Measurements from ENCODE around the gene CNTN1. TPM values are rescaled to one million over a fixed set of nuclear protein-coding genes. Genes with fewer than 3 reads are reported as not detected.

CNTN1 gene
- polyA plus RNA-seq, 1 donor (not counting 4 experiments of a cell fraction or from before 2014, with no cell fraction given): 19.0 TPM

- DNase-seq (ENCODE audit: low read depth, low spot score) (no peak), FAIRE-seq (no peak)
- dilution Hi-C loops (cut with MboI; ENCODE audit: extremely low pct_ligation_motif_present, low sequenced_read_pairs): no loop called here
- no peaks in the 10 kb centered on the region for H3K79me2 ChIP-seq (ENCODE audit: control insufficient read depth, insufficient read depth, low read length)
- H3K27ac ChIP-seq (ENCODE audit: control insufficient read depth, insufficient read depth, low read length): no peak overlapping the region
- no peak overlapping the region for H2AFZ ChIP-seq (ENCODE audit: control insufficient read depth, low read length)
- no peaks in the 10 kb centered on the region for H3K36me3 ChIP-seq (ENCODE audit: control insufficient read depth in 2 of 2, extremely low read depth in 1 of 2, insufficient read depth in 2 of 2, low read length in 2 of 2)
- no peaks in the 10 kb centered on the region for H3K9me1 ChIP-seq (ENCODE audit: control insufficient read depth, extremely low read depth, insufficient read depth, low read length)
- no peak overlapping the region for H3K4me2 ChIP-seq (ENCODE audit: control insufficient read depth, extremely low read depth, insufficient read depth, low read depth, low read length)
- no peaks in the 10 kb centered on the region for H3K9me3 ChIP-seq (ENCODE audit: control insufficient read depth, low read depth, low read length)
- H3K4me3 ChIP-seq (ENCODE audit: control insufficient read depth in 2 of 3, extremely low read depth in 1 of 3, insufficient read depth in 2 of 3, low read depth in 1 of 3, low read length in 3 of 3): no peak overlapping the region
- no peaks in the 10 kb centered on the region for H4K20me1 ChIP-seq (ENCODE audit: control insufficient read depth, extremely low read depth, insufficient read depth, low read length)
- TF ChIP-seq EZH2 (IDR thresholded peaks at IDR 0.05; ENCODE audit: low read length) (no peak), CTCF (optimal IDR thresholded peaks at IDR 0.05 in 1 of 3, IDR thresholded peaks at IDR 0.05 in 1 of 3, conservative IDR thresholded peaks at IDR 0.05 in 1 of 3; ENCODE audit: extremely low read depth in 1 of 3, insufficient read depth in 2 of 3, low read length in 3 of 3) (no peak)
- no peaks in the 10 kb centered on the region for H3K4me1 ChIP-seq (ENCODE audit: control insufficient read depth, extremely low read depth, insufficient read depth, low read length)
- H3K9ac ChIP-seq (ENCODE audit: control insufficient read depth, extremely low read depth, insufficient read depth, low read length): no peak overlapping the region
- no peaks in the 10 kb centered on the region for H3K27me3 ChIP-seq (ENCODE audit: control insufficient read depth, extremely low read depth, insufficient read depth, low read length)
These were observed 23.8 kb downstream of the CNTN1 start for GRCh38 chr12:40716037-40716436.

DNA sequence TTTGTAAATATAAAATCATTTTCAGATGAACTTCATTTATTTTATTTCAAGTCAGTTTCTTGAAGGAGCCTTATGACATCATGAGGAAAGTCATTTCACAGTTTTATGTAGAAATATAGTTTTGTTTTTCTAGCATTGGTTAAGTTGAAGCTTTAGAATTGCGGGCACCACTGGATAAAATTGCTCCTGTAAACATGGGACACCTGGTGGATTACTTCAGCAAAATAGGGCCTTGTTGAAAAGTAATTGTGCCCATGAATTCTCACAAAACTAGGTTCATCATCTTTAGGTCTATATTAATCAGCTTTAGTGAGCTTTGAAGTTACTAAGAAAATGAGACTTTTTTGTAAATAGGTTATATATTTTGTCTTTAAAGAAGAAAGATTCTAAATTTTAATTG lies 25.3 kb downstream of the CNTN1 start:
- no peaks in the 10 kb centered on the region for H3K4me1 ChIP-seq (ENCODE audit: control insufficient read depth, extremely low read depth, insufficient read depth, low read length)
- H4K20me1 ChIP-seq (ENCODE audit: control insufficient read depth, extremely low read depth, insufficient read depth, low read length): no peaks in the 10 kb centered on the region
- no peak overlapping the region for H3K27ac ChIP-seq (ENCODE audit: control insufficient read depth, insufficient read depth, low read length)
- FAIRE-seq (no peak), DNase-seq (ENCODE audit: low read depth, low spot score) (no peak)
- H3K9ac ChIP-seq (ENCODE audit: control insufficient read depth, extremely low read depth, insufficient read depth, low read length): no peak overlapping the region
- H3K79me2 ChIP-seq (ENCODE audit: control insufficient read depth, insufficient read depth, low read length): no peaks in the 10 kb centered on the region
- H3K9me3 ChIP-seq (ENCODE audit: control insufficient read depth, low read depth, low read length): no peaks in the 10 kb centered on the region
- TF ChIP-seq EZH2 (IDR thresholded peaks at IDR 0.05; ENCODE audit: low read length) (no peak), CTCF (optimal IDR thresholded peaks at IDR 0.05 in 1 of 3, IDR thresholded peaks at IDR 0.05 in 1 of 3, conservative IDR thresholded peaks at IDR 0.05 in 1 of 3; ENCODE audit: extremely low read depth in 1 of 3, insufficient read depth in 2 of 3, low read length in 3 of 3) (no peak)
- H3K4me2 ChIP-seq (ENCODE audit: control insufficient read depth, extremely low read depth, insufficient read depth, low read depth, low read length): no peak overlapping the region
- dilution Hi-C loops (cut with MboI; ENCODE audit: extremely low pct_ligation_motif_present, low sequenced_read_pairs): no loop called here
- no peak overlapping the region for H2AFZ ChIP-seq (ENCODE audit: control insufficient read depth, low read length)
- H3K4me3 ChIP-seq (ENCODE audit: control insufficient read depth in 2 of 3, extremely low read depth in 1 of 3, insufficient read depth in 2 of 3, low read depth in 1 of 3, low read length in 3 of 3): no peak overlapping the region
- no peaks in the 10 kb centered on the region for H3K36me3 ChIP-seq (ENCODE audit: control insufficient read depth in 2 of 2, extremely low read depth in 1 of 2, insufficient read depth in 2 of 2, low read length in 2 of 2)
- H3K27me3 ChIP-seq (ENCODE audit: control insufficient read depth, extremely low read depth, insufficient read depth, low read length): no peaks in the 10 kb centered on the region
- no peaks in the 10 kb centered on the region for H3K9me1 ChIP-seq (ENCODE audit: control insufficient read depth, extremely low read depth, insufficient read depth, low read length)

All from keratinocyte (primary cell).